SKM-1 (cell line): ENCODE measurements around the gene CWH43.
"Not testable (repeated sequence)": the region's sequence is repeated elsewhere in the genome, so short reads cannot be mapped to it uniquely, and the experiment has no call there.

Source experiments
- DNase-seq: peaks from one replicate; lab custom pipeline; 2025; ENCODE audit not compliant: unreplicated experiment; lab: John Stamatoyannopoulos, UW

The CWH43 gene

DNA sequence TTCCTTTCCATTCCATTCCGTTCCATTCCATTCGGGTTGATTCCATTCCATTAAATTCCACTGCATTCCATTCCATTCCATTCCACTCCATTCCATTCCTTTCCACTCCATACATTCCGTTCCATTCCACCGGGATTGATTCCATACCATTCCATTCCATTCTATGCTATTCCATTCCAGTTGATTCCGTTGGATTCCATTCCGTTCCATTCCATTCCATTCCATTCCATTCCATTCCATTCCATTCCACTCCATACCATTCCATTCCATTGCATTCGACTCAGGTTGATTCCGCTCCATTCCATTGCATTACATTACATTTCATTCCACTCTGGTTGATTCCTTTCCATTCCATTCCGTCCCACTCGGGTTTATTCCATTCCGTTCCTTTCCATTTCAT lies 110.1 kb downstream of the CWH43 start:
- not testable (repeated sequence) for DNase-seq

DNA sequence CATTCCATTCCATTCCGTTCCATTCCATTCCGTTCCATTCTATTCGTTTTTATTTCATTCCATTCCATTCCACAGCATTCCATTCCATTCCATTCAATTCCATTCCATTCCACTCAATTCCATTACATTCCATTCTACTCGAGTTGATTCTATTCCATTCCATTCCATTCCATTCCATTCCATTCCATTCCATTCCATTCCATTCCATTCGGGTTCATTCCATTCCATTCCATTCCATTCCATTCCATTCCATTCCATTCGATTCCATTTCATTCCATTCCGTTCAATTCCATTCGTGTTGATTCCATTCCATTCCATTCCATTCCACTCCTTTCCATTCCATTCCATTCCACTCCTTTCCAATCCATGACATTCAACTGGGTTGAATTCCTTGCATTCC lies 110.6 kb downstream of the CWH43 start:
- not testable (repeated sequence) for DNase-seq

DNA sequence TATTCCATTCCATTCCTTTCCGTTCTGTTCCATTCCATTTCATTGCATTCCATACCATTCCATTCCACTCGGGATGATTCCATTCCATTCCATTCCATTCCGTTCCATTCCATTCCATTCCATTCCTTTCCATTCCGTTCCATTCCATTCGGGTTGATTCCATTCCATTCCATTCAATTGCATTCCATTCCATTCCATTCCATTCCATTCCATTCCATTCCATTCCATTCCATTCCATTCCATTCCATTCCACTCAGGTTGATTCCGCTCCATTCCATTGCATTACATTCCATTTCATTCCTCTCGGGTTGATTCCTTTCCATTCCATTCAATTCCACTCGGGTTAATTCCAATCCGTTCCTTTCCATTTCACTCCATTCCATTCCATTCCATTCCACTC lies 111.0 kb downstream of the CWH43 start:
- DNase-seq: not testable (repeated sequence)

DNA sequence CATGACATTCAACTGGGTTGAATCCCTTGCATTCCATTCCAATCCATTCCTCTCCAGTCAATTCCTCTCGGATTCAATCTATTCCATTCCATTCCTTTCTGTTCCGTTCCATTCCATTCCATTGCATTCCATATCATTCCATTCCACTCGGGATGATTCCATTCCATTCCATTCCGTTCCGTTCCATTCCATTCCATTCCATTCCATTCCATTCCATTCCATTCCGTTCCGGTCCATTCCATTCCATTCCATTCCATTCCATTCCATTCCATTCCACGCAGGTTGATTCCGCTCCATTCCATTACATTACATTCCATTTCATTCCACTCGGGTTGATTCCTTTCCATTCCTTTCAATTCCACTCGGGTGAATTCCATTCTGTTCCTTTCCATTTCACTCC lies 111.4 kb downstream of the CWH43 start:
- not testable (repeated sequence) for DNase-seq

DNA sequence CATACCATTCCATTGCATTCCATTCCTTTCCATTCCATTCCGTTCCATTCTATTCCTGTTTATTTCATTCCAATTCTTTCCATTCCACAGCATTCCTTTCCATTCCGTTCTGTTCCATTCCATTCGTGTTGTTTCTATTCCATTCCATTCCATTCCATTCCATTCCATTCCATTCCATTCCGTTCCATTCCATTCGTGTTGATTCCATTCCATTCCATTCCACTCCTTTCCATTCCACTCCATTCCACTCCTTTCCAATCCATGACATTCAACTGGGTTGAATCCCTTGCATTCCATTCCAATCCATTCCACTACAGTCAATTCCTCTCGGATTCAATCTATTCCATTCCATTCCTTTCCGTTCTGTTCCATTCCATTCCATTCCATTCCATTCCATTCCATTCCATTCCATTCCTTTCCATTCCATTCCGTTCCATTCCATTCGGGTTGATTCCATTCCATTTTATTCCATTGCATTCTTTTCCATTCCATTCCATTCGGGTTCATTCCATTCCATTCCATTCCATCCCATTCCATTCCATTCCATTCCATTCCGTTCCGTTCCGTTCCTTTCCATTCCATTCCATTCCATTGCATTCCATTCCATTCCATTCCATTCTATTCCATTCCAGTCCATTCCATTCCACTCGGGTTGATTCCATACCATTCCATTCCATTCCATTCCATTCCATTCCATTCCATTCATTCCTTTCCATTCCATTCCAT lies 112.1 kb downstream of the CWH43 start:
- not testable (repeated sequence) for DNase-seq

DNA sequence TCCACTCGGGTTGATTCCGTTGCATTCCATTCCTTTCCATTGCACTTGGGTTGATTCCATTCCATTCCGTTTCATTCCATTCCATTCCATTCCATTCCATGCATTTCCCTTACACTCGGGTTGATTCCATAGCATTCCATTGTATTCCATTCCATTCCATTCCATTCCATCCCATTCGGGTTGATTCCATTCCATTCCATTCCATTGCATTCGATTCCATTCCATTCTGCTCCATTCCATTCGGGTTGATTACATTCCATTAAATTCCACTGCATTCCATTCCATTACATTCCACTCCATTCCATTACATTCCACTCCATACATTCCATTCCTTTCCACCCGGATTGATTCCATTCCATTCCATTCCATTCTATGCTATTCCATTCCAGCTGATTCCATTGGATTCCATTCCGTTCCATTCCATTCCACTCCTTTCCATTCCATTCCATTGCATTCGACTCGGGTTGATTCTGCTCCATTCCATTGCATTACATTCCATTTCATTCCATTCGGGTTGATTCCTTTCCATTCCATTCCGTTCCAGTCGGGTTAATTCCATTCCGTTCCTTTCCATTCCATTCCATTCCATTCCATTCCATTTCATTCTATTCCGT lies 113.9 kb downstream of the CWH43 start:
- not testable (repeated sequence) for DNase-seq

DNA sequence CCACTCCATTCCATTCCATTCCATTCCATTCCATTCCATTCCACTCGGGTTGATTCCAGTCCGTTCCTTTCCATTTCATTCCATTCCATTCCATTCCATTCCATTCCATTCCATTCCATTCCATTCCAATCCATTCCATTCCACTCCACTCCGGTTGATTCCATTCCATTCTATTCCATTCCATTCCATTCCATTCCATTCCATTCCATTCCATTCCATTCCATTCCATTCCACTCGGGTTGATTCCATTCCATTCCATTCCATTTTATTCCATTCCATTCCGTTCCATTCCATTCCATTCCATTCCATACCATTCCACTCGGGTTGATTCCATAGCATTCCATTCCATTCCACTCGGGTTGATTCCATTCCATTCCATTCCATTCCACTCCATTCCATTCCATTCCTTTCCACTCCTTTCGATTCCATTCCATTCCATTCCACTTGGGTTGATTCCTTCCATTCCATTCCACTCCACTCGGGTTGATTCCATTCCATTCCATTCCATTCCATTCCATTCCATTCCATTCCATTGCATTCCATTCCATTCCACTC lies 116.3 kb downstream of the CWH43 start:
- DNase-seq: not testable (repeated sequence)

DNA sequence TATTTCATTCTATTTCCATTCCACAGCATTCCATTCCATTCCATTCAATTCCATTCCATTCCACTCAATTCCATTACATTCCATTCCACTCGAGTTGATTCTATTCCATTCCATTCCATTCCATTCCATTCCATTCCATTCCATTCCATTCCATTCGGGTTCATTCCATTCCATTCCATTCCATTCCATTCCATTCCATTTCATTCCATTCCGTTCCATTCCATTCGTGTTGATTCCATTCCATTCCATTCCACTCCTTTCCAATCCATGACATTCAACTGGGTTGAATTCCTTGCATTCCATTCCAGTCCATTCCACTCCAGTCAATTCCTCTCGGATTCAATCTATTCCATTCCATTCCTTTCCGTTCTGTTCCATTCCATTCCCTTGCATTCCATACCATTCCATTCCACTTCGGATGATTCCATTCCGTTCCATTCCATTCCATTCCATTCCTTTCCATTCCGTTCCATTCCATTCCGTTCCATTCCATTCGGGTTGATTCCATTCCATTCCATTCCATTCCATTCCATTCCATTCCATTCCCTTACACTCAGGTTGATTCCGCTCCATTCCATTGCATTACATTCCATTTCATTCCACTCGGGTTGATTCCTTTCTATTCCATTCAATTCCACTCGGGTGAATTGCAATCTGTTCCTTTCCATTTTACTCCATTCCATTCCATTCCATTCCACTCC lies 117.5 kb downstream of the CWH43 start:
- not testable (repeated sequence) for DNase-seq

DNA sequence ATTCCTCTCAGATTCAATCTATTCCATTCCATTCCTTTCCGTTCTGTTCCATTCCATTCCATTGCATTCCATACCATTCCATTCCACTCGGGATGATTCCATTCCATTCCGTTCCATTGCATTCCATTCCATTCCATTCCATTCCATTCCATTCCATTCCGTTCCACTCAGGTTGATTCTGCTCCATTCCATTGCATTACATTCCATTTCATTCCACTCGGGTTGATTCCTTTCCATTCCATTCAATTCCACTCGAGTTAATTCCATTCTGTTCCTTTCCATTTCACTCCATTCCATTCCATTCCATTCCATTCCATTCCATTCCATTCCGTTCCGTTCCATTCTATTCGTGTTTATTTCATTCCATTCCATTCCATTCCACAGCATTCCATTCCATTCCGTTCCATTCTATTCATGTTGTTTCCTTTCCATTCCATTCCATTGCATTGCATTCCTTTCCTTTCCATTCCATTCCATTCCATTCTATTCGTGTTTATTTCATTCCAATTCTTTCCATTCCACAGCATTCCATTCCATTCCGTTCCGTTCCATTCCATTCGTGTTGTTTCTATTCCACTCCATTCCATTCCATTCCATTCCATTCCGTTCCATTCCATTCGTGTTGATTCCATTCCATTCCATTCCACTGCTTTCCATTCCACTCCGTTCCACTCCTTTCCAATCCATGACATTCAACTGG lies 118.3 kb downstream of the CWH43 start:
- DNase-seq: not testable (repeated sequence)

DNA sequence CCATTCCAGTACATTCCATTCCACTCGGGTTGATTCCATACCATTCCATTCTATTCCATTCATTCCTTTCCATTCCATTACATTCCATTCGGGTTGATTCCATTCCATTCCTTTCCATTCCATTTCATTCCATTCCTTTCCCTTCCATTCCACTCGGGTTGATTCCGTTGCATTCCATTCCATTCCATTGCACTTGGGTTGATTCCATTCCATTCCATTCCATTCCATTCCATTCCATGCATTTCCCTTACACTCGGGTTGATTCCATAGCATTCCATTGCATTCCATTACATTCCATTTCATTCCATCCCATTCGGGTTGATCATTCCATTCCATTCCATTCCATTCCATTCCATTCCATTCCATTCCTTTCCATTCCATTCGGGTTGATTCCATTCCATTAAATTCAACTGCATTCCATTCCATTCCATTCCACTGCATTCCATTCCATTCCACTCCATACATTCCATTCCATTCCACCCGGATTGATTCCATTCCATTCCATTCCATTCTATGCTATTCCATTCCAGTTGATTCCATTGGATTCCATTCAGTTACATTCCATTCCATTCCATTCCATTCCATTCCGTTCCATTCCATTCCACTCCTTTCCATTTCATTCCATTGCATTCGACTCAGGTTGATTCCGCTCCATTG lies 119.3 kb downstream of the CWH43 start:
- not testable (repeated sequence) for DNase-seq

DNA sequence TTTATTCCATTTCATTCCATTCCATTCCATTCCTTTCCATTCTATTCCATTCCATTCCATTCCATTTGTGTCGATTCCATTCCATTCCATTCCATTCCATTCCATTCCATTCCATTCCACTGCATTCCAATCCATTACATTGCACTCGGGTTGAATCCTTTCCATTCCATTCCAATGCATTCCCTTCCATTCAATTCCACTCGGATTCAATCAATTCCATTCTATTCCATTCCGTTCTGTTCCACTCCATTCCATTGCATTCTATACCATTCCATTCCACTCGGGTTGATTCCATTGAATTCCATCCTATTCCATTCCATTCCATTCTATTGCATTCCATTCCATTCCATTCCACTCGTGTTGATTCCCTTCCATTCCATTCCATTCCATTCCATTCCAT lies 121.2 kb downstream of the CWH43 start:
- DNase-seq: not testable (repeated sequence)

DNA sequence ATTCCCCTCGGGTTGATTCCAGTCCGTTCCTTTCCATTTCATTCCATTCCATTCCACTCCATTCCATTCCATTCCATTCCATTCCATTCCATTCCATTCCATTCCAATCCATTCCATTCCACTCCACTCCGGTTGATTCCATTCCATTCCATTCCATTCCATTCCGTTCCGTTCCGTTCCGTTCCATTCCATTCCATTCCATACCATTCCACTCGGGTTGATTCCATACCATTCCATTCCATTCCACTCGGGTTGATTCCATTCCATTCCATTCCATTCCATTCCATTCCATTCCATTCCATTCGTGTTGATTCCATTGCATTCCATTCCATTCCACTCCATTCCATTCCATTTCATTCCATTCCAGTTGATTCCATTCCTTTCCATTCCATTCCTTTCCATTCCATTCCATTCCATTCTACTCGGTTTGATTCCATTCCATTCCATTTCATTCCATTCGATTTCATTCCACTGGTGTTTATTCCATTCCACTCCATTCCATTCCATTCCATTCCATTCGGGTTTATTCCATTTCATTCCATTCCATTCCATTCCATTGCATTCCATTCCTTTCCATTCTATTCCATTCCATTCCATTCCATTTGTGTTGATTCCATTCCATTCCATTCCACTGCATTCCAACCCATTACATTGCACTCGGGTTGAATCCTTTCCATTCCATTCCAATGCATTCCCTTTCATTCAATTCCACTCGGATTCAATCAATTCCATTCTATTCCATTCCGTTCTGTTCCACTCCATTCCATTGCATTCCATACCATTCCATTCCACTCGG lies 122.3 kb downstream of the CWH43 start:
- DNase-seq: not testable (repeated sequence)

DNA sequence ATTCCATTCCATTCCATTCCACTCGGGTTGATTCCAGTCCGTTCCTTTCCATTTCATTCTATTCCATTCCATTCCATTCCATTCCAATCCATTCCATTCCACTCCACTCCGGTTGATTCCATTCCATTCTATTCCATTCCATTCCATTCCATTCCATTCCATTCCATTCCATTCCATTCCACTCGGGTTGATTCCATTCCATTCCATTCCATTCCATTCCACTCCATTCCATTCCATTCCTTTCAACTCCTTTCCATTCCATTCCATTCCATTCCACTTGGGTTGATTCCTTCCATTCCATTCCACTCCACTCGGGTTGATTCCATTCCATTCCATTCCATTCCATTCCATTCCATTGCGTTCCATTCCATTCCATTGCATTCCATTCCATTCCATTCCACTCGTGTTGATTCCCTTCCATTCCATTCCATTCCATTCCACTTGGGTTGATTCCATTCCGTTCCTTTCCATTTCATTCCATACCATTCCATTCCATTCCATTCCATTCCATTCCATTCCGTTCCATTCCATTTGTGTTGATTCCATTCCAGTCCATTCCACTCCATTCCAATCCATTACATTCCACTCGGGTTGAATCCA lies 123.6 kb downstream of the CWH43 start:
- DNase-seq: not testable (repeated sequence)

DNA sequence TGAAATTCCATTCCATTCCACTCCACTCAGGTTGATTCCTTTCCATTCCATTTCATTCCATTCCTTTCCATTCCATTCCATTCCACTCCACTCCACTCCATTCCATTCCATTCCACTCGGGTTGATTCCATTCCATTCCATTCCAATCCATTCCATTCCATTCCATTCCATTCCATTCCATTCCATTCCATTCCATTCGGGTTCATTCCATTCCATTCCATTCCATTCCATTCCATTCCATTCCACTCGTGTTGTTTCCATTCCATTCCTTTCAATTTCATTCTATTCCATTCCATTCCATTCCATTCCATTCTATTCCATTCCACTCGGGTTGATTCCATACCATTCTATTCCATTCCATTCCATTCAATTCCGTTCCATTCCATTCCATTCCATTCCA lies 124.5 kb downstream of the CWH43 start:
- DNase-seq: not testable (repeated sequence)
